ENCODE measurements around the gene PIK3C3.

DNA sequence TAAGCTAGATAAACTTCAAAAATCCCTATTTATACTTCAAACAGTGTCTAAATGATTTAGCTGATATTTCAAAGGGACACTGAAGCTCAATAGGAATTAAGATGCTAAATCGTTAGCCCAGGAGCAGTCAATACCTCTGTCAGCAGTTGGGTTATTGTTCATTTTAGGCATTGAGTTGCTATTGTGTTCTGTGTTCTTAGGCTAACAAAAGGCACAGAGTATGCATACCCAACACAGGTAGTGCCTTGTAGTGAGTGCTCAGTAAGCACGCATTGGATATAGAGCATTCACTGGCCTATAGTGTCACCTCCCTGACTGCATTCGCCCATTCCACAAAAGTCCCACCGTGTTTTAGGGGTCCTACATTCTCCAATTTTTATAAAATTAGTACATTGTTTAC is 152.3 kb downstream of the PIK3C3 start:
- TF ChIP-seq, protein P1, sequence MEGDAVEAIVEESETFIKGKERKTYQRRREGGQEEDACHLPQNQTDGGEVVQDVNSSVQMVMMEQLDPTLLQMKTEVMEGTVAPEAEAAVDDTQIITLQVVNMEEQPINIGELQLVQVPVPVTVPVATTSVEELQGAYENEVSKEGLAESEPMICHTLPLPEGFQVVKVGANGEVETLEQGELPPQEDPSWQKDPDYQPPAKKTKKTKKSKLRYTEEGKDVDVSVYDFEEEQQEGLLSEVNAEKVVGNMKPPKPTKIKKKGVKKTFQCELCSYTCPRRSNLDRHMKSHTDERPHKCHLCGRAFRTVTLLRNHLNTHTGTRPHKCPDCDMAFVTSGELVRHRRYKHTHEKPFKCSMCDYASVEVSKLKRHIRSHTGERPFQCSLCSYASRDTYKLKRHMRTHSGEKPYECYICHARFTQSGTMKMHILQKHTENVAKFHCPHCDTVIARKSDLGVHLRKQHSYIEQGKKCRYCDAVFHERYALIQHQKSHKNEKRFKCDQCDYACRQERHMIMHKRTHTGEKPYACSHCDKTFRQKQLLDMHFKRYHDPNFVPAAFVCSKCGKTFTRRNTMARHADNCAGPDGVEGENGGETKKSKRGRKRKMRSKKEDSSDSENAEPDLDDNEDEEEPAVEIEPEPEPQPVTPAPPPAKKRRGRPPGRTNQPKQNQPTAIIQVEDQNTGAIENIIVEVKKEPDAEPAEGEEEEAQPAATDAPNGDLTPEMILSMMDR (IDR thresholded peaks at IDR 0.05), result no peak
- no peak for TF ChIP-seq POLR2A (IDR thresholded peaks at IDR 0.05)

Measured in right lobe of liver (tissue), 4 donors.